H9 (cell line): ENCODE data around the gene HEPH. TPM values are rescaled to one million over a fixed set of nuclear protein-coding genes. Genes with fewer than 3 reads are reported as not detected.

Source experiments
- DNase-seq: peaks from one replicate; pipeline ENCODE4 v3.0.0-alpha.2; 2017
- H2AFZ ChIP-seq: one replicate; pipeline ENCODE4 v1.6.1; 2013; ENCODE audit warnings: mild to moderate bottlenecking, low read length, control low read depth, moderate library complexity
- H2AK5ac ChIP-seq: 2 replicates; pipeline ENCODE4 v1.6.1; 2013; ENCODE audit warnings: low read length, control low read depth, mixed read lengths; ENCODE audit not compliant: insufficient read length
- H2BK120ac ChIP-seq: one replicate; pipeline ENCODE4 v1.6.1; 2013; ENCODE audit warnings: low read depth, mild to moderate bottlenecking, low read length, control low read depth, inconsistent platforms; ENCODE audit not compliant: poor library complexity, severe bottlenecking
- H2BK12ac ChIP-seq: 2 replicates; pipeline ENCODE4 v1.6.1; 2013; ENCODE audit warnings: low read length, control low read depth, mixed read lengths, low read depth; ENCODE audit not compliant: insufficient read length
- H2BK15ac ChIP-seq: 2 replicates; pipeline ENCODE4 v1.6.1; 2013; ENCODE audit warnings: low read depth, low read length, control low read depth
- H2BK20ac ChIP-seq: one replicate; pipeline ENCODE4 v1.6.1; 2013; ENCODE audit warnings: low read depth, mild to moderate bottlenecking, low read length, control low read depth, inconsistent platforms; ENCODE audit not compliant: poor library complexity, severe bottlenecking
- H2BK5ac ChIP-seq: 2 replicates; pipeline ENCODE4 v1.6.1; 2013; ENCODE audit warnings: low read length, control low read depth, mixed read lengths; ENCODE audit not compliant: insufficient read length
- H3K14ac ChIP-seq: 2 replicates; pipeline ENCODE4 v1.6.1; 2013; ENCODE audit warnings: low read length, control low read depth; ENCODE audit not compliant: insufficient read depth
- H3K18ac ChIP-seq: 2 replicates; pipeline ENCODE4 v1.6.1; 2013; ENCODE audit warnings: low read depth, mild to moderate bottlenecking, mixed read lengths, low read length, control low read depth; ENCODE audit not compliant: insufficient read length
- H3K23ac ChIP-seq: 2 replicates; pipeline ENCODE4 v1.6.1; 2013; ENCODE audit warnings: low read length, control low read depth, mixed read lengths, low read depth; ENCODE audit not compliant: insufficient read length
- H3K23me2 ChIP-seq: 2 replicates; pipeline ENCODE4 v1.6.1; 2013; ENCODE audit warnings: low read depth, mild to moderate bottlenecking, mixed read lengths, low read length, control low read depth; ENCODE audit not compliant: insufficient read length, poor library complexity, severe bottlenecking
- H3K27ac ChIP-seq: 2 replicates; pipeline ENCODE4 v1.5.1; 2013; ENCODE audit warnings: low read length, control low read depth, mixed read lengths, low read depth; ENCODE audit not compliant: insufficient read length
- H3K27me3 ChIP-seq: 2 replicates; pipeline ENCODE4 v1.6.1; 2013; ENCODE audit warnings: low read length, control low read depth, inconsistent platforms; ENCODE audit not compliant: insufficient read depth
- H3K4ac ChIP-seq: 2 replicates; pipeline ENCODE4 v1.6.1; 2013; ENCODE audit warnings: low read depth, mild to moderate bottlenecking, control low read depth, inconsistent platforms, low read length, moderate library complexity
- H3K4me1 ChIP-seq: 2 replicates; pipeline ENCODE4 v1.6.1; 2013; ENCODE audit warnings: low read length, control low read depth, inconsistent platforms; ENCODE audit not compliant: insufficient read depth
- H3K4me2 ChIP-seq: 2 replicates; pipeline ENCODE4 v1.6.1; 2013; ENCODE audit warnings: low read length, control low read depth, mixed read lengths; ENCODE audit not compliant: insufficient read length, insufficient read depth
- H3K56ac ChIP-seq: 2 replicates; pipeline ENCODE4 v1.6.1; 2013; ENCODE audit warnings: low read depth, mild to moderate bottlenecking, mixed read lengths, low read length, control low read depth; ENCODE audit not compliant: insufficient read length
- H3K79me1 ChIP-seq: 2 replicates; pipeline ENCODE4 v1.6.1; 2013; ENCODE audit warnings: low read depth, mild to moderate bottlenecking, moderate library complexity, low read length, control low read depth, inconsistent platforms; ENCODE audit not compliant: insufficient read depth, poor library complexity, severe bottlenecking
- H3K79me2 ChIP-seq: 2 replicates; pipeline ENCODE4 v1.6.1; 2013; ENCODE audit warnings: low read length, control low read depth, inconsistent platforms; ENCODE audit not compliant: insufficient read depth
- H3K9ac ChIP-seq: 2 replicates; pipeline ENCODE4 v1.6.1; 2013; ENCODE audit warnings: low read length, control low read depth, mixed read lengths; ENCODE audit not compliant: insufficient read length; ENCODE audit errors: extremely low read depth
- H3K9me3 ChIP-seq: one replicate; pipeline ENCODE4 v1.6.1; 2013; ENCODE audit warnings: low read depth, low read length, inconsistent platforms; ENCODE audit not compliant: control insufficient read depth
- H3T11ph ChIP-seq: one replicate; pipeline ENCODE4 v1.6.1; 2013; ENCODE audit warnings: mild to moderate bottlenecking, low read length, control low read depth, inconsistent platforms
- H4K20me1 ChIP-seq: one replicate; pipeline ENCODE4 v1.6.1; 2013; ENCODE audit not compliant: control insufficient read depth, insufficient read length, insufficient read depth
- H4K5ac ChIP-seq: 2 replicates; pipeline ENCODE4 v1.6.1; 2013; ENCODE audit warnings: low read depth, mild to moderate bottlenecking, mixed read lengths, low read length, control low read depth; ENCODE audit not compliant: insufficient read length
- H4K8ac ChIP-seq: replicated peaks from 2 replicates; pipeline ENCODE4 v1.6.1; 2013; ENCODE audit warnings: low read length, control low read depth, mixed read lengths, low read depth; ENCODE audit not compliant: insufficient read length
- H4K91ac ChIP-seq: 2 replicates; pipeline ENCODE4 v1.6.1; 2013; ENCODE audit warnings: low read depth, mild to moderate bottlenecking, moderate library complexity, mixed read lengths, low read length, control low read depth; ENCODE audit not compliant: insufficient read length
- H3K27ac Mint-ChIP-seq, 3 experiments: 2 replicates in 2 of 3; 3 replicates in 1 of 3; pipeline ENCODE4 v1.8.0; 2020 to 2021; ENCODE audit warnings: mixed read lengths in 3 of 3, mild to moderate bottlenecking in 1 of 3, moderate library complexity in 1 of 3
- H3K27me3 Mint-ChIP-seq: 2 replicates; pipeline ENCODE4 v1.8.0; 2021; ENCODE audit warnings: low read depth, mild to moderate bottlenecking, moderate library complexity, mixed read lengths
- H3K36me3 Mint-ChIP-seq, 3 experiments: 2 replicates in 2 of 3; 3 replicates in 1 of 3; pipeline ENCODE4 v1.8.0; 2020 to 2021; ENCODE audit warnings: low read depth in 3 of 3, mixed read lengths in 3 of 3; ENCODE audit not compliant: insufficient read depth in 1 of 3
- H3K4me1 Mint-ChIP-seq, 2 experiments: 2 replicates each; pipeline ENCODE4 v1.8.0; 2020; ENCODE audit warnings: mixed read lengths in 2 of 2
- H3K4me3 Mint-ChIP-seq, 2 experiments: 2 replicates in 1 of 2; 3 replicates in 1 of 2; pipeline ENCODE4 v1.8.0; 2020 to 2021; ENCODE audit warnings: mild to moderate bottlenecking in 2 of 2, mixed read lengths in 2 of 2, moderate library complexity in 1 of 2
- H3K9me3 Mint-ChIP-seq, 2 experiments: 2 replicates in 1 of 2; 3 replicates in 1 of 2; pipeline ENCODE4 v1.8.0; 2020; ENCODE audit warnings: mild to moderate bottlenecking in 2 of 2, mixed read lengths in 2 of 2, moderate library complexity in 1 of 2
- CTCF ChIP-seq: fragments of 200-600 bp; sonication (generic); conservative IDR thresholded peaks from 3 replicates; pipeline ENCODE4 v1.8.0; 2021; ENCODE audit warnings: antibody characterized with exemption, mild to moderate bottlenecking
- WGBS: extraction: QIAGEN DNeasy Blood & Tissue Kit; methylation state at CpG from one replicate; pipeline ENCODE4 v1.1.7; 2013; ENCODE audit warnings: missing lambda C conversion rate, low lambda C conversion rate, mixed read lengths; ENCODE audit not compliant: insufficient read length; ENCODE audit errors: extremely low coverage; 5-methylcytosine and 5-hydroxymethylcytosine counted together
- total RNA-seq: library from RNA; stranded (reverse); gene quantifications from 2 replicates; pipeline ENCODE4 v1.2.1, GENCODE V29; 2021

Gene HEPH
- total RNA-seq, 1 experiment from 2014 or later, result 60.6 TPM

DNA sequence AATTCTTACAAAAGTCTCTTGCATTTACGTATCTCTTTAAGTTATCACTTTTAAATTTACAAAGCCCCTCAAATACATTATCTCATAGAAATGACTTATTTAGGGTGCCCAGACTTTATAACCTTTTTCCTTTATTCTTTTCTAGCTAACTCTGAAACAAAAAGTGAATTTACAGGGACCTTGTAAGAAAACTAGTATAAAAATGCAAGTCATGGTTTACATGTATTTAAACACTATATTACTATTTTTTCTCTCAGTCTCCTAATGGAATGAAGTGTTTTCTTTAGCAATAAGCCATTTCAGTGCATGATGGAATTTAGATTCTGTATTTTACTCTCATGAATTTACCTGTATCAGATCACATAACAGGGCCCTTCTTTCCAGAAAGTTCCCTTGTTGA is 14.5 kb upstream of the HEPH start:
- no peak overlapping the region for H3K4me2 ChIP-seq
- no peak overlapping the region for H2AFZ ChIP-seq
- H3K79me1 ChIP-seq, result no peaks in the 10 kb centered on the region
- H3K23ac ChIP-seq, result no peak overlapping the region
- no peak overlapping the region for H3K4me3 Mint-ChIP-seq
- no peak overlapping the region for H3K56ac ChIP-seq
- H4K91ac ChIP-seq, result no peak overlapping the region
- H3K27me3 Mint-ChIP-seq, result no peaks in the 10 kb centered on the region; the same call in 1 of the 2 replicates
- H3K4me1 Mint-ChIP-seq, result no peaks in the 10 kb centered on the region
- no peak overlapping the region for H3K9ac ChIP-seq
- no peak for TF ChIP-seq CTCF
- H2BK5ac ChIP-seq, result no peak overlapping the region
- H3K4me1 ChIP-seq, result no peaks in the 10 kb centered on the region
- no peaks in the 10 kb centered on the region; a peak in 1 of 7 replicates for H3K36me3 Mint-ChIP-seq
- no CpG with 5 or more reads among the region's 1 CpG for WGBS
- H3K9me3 ChIP-seq, result peaks cover 10% of the 10 kb centered on the region
- no peak overlapping the region for H4K8ac ChIP-seq
- DNase-seq, result no peak
- H3K23me2 ChIP-seq, result no peaks in the 10 kb centered on the region
- no peak overlapping the region for H3T11ph ChIP-seq
- no peak overlapping the region for H2BK12ac ChIP-seq
- no peak overlapping the region for H3K27ac Mint-ChIP-seq
- no peak overlapping the region for H4K5ac ChIP-seq
- H3K14ac ChIP-seq, result no peak overlapping the region
- H3K79me2 ChIP-seq, result no peaks in the 10 kb centered on the region
- no peak overlapping the region for H2AK5ac ChIP-seq
- H3K27me3 ChIP-seq, result no peaks in the 10 kb centered on the region
- H2BK120ac ChIP-seq, result no peak overlapping the region
- no peak overlapping the region for H3K18ac ChIP-seq
- H2BK15ac ChIP-seq, result no peak overlapping the region
- no peak overlapping the region for H3K27ac ChIP-seq
- no peaks in the 10 kb centered on the region for H4K20me1 ChIP-seq
- no peak overlapping the region for H2BK20ac ChIP-seq
- H3K4ac ChIP-seq, result no peak overlapping the region
- H3K9me3 Mint-ChIP-seq, result peaks cover 63 to 71% of the 10 kb centered on the region in 2 experiments
